Ecto neural progenitor cell (in vitro differentiated cells): Measurements from ENCODE around the gene PPA1.
"Not testable (repeated sequence)": the region's sequence is repeated elsewhere in the genome, so short reads cannot be mapped to it uniquely, and the experiment has no call there.

Source experiments
- DNase-seq: peaks from one replicate; pipeline ENCODE4 v3.0.0-alpha.2; 2018; ENCODE audit warnings: low spot score

The PPA1 gene

GRCh38 chr10:70254778-70255328 is 21.6 kb upstream of the PPA1 start:
- DNase-seq = no peak

- no peak for DNase-seq
These were observed 20.9 kb upstream of the PPA1 start for GRCh38 chr10:70253878-70254765.

- DNase-seq = no peak
These were observed 17.9 kb upstream of the PPA1 start for GRCh38 chr10:70250961-70251680.

DNA sequence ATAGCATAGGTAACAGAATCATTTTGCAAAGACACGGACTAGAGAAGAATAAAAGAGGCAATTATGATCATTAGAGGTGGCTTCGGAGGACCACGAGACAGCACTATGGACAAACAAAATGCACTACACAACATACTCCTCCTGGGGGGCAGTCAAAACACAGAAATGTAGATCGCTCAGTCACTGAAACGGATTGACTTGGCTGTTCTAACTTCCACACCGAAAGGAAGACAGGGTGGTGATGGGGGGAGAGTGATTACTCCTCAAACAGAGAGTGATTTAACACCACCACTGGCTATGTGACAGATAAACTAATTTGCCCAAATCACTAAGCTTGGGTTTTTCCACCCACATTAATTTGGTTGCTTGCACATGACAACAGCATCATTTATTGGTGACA is 14.1 kb upstream of the PPA1 start:
- no peak for DNase-seq

- DNase-seq = no peak
These were observed 7.9 kb upstream of the PPA1 start for GRCh38 chr10:70241081-70241480.

DNA sequence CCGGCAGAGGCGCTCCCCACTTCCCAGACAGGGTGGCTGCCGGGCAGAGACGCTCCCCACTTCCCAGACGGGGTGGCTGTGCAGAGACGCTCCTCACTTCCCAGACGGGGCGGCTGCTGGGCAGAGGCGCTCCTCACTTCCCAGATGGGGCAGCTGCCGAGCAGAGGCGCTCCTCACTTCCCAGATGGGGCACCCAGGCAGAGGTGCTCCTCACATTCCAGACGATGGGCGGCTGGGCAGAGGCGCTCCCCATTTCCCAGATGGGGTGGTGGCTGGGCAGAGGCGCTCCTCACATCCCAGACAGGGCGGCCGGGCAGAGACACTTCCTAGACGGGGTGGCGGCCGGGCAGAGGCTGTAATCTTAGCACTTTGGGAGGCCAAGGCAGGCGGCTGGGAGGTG is 6.8 kb upstream of the PPA1 start:
- not testable (repeated sequence) for DNase-seq

DNA sequence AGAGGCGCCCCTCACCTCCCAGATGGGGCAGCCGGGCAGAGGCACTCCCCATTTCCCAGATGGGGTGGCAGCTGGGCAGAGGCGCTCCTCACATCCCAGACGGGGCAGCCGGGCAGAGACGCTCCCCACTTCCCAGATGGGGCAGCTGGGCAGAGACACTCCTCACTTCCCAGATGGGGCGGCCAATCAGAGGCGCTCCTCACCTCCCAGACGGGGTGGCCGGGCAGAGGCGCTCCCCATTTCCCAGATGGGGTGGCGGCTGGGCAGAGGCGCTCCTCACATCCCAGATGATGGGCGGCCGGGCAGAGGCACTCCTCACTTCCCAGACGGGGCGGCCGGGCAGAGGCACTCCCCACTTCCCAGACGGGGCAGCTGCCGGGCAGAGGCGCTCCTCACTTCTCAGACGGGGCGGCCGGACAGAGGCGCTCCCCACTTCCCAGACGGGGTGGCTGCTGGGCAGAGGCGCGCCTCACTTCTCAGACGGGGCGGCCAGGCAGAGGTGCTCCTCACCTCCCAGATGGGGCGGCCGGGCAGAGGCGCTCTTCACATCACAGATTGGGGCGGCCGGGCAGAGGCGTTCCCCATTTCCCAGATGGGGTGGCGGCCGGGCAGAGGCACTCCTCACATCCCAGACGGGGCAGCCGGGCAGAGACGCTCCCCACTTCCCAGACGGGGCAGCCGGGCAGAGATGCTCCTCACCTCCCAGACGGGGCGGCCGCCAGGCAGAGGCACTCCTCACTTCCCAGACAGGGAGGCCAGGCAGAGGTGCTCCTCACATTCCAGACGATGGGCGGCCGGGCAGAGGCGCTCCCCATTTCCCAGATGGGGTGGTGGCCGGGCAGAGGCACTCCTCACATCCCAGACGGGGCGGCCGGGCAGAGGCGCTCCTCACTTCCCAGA is 6.1 kb upstream of the PPA1 start:
- not testable (repeated sequence) for DNase-seq

DNA sequence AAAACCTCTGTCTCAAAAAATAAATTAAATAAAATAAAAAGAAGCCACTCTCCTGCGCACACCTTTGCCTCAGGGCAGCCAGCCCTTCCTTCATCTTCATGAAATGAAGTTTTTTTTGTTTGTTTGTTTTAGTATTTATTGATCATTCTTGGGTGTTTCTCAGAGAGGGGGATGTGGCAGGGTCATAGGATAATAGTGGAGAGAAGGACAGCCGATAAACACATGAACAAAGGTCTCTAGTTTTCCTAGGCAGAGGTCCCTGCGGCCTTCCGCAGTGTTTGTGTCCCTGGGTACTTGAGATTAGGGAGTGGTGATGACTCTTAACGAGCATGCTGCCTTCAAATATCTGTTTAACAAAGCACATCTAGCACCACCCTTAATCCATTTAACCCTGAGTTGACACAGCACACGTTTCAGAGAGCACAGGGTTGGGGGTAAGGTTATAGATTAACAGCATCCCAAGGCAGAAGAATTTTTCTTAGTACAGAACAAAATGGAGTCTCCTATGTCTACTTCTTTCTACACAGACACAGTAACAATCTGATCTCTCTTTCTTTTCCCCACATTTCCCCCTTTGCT is 4.8 kb upstream of the PPA1 start:
- not testable (repeated sequence) for DNase-seq

DNA sequence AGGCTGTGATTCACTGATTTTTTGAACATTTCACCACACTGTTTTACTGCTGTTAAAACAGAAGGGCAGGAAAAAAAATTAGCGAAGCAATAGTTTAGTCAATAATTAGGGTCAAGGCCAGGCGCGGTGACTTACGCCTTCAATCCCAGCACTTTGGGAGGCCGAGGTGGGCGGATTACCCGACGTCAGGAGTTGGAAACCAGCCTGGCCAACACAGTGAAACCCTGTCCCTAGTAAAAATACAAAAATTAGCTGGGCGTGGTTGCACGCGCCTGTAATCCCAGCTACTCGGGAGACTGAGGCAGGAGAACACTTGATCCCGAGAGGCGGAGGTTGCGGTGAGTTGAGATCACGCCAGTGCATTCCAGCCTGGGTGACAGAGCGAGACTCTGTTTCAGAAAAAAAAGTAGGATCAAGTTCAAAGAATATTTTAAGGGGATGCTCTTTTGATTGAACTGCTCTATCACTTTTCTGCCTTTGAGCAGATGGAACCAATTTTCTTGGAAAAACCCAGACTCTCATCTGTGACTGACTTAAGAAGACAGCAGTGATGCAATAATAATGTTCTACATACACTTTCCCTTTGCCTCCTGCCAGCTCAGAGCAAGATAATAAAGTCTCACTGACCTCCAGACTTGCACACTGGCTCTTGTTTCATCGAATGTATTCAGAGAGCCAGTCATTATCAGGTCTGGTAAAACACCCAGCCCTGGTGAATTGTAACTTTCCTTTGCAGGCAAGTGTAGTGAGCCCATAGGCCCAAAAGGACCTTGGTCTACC is 1.6 kb upstream of the PPA1 start:
- no peak for DNase-seq

DNA sequence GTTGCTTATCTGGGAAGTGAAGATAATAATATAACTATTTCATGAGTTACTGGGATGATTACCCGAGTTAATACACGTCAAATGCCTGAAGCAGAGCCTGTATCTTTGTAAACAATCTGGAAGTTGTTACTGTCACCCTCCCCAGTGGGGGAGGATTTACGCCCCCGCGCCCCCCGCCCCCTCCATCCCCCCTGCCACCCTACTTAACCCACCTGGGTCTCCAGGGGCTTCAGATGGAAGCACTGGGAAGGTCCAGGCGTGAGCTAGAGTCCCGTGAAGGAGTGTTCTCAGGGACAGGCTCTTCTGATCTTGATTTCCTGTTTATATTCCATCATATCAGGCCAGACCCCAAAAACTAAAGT is 691 bp upstream of the PPA1 start:
- no peak for DNase-seq

GRCh38 chr10:70232859-70233108 is 445 bp downstream of the PPA1 start:
- no peak for DNase-seq

GRCh38 chr10:70232155-70232858 is 922 bp downstream of the PPA1 start:
- DNase-seq = peak; percentile 54

GRCh38 chr10:70228491-70228890 is 4.7 kb downstream of the PPA1 start:
- DNase-seq = no peak

GRCh38 chr10:70227548-70228320 is 5.5 kb downstream of the PPA1 start:
- DNase-seq = no peak

- no peak for DNase-seq
These were observed 9.5 kb downstream of the PPA1 start for GRCh38 chr10:70223728-70224127.

DNA sequence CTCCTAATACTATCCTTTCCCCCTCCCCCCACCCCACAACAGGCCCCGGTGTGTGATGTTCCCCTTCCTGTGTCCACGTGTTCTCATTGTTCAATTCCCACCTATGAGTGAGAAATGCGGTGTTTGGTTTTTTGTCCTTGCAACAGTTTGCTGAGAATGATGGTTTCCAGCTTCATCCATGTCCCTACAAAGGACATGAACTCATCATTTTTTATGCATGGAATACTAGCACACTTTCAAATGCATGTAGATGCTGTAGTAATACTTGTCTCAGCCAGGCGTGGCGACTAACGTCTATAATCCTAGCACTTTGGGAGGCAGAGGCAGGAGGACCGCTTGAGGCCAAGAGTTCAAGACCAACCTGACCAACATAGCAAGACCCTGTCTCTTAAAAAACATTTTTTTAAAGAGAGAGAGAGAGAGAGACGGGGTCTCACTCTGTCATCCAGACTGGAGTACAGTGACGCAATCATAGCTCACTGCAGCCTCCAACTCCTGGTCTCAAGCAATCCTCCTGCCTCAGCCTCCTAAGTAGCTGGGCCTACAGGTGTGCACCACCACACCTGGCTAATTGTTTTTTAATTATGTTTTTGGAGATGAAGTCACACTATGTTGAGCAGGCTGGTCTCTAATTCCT is 10.3 kb downstream of the PPA1 start:
- DNase-seq = not testable (repeated sequence)

DNA sequence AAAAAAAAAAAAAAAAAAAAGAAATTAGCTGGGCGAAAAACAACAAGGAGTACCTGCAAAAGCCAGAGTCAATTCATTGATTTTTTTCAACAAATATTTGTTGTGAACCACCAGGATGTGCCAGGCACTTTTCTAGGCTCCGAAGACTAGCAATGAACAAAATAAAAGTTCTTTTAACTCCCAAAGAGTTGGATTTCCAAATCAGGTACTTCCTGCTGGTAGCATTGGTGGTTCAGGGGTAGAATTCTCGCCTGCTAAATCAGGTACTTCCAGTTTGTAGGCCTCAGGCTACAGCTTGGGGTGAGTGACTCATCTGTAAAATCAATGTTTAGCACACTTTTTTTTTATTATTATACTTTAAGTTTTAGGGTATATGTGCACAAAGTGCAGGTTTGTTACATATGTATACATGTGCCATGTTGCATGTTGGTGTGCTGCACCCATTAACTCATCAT is 10.9 kb downstream of the PPA1 start:
- no peak for DNase-seq

- no peak for DNase-seq
These were observed 12.2 kb downstream of the PPA1 start for GRCh38 chr10:70221030-70221429.

- no peak for DNase-seq
These were observed 20.4 kb downstream of the PPA1 start for GRCh38 chr10:70212879-70213278.
